GM21737 (cell line): Measurements from ENCODE around the gene STK16.
A peak's percentile ranks its signal among the peaks of the same experiment; 100 is the strongest.
"Not testable (repeated sequence)": the region's sequence is repeated elsewhere in the genome, so short reads cannot be mapped to it uniquely, and the experiment has no call there.

ENCODE experiments used
- ATAC-seq: cut with Tn5 transposase; IDR thresholded peaks from one replicate; pipeline ENCODE4 v1.9.1; 2021; ENCODE audit warnings: mild to moderate bottlenecking, moderate library complexity; ENCODE audit not compliant: unreplicated experiment

The STK16 gene

GRCh38 chr2:219286436-219287115 lies 41.3 kb downstream of the STK16 start:
- no peak for ATAC-seq

GRCh38 chr2:219287116-219287440 lies 41.8 kb downstream of the STK16 start:
- not testable (repeated sequence) for ATAC-seq

- ATAC-seq = no peak
Measured at GRCh38 chr2:219287580-219288265, 42.4 kb downstream of the STK16 start.

GRCh38 chr2:219289195-219289536 lies 43.9 kb downstream of the STK16 start:
- no peak for ATAC-seq

GRCh38 chr2:219289537-219290361 lies 44.5 kb downstream of the STK16 start:
- no peak for ATAC-seq

GRCh38 chr2:219290381-219291171 lies 45.3 kb downstream of the STK16 start:
- ATAC-seq = no peak

- no peak for ATAC-seq
Measured at GRCh38 chr2:219291394-219291793, 46.1 kb downstream of the STK16 start.

- no peak for ATAC-seq
Measured at GRCh38 chr2:219291910-219292490, 46.7 kb downstream of the STK16 start.

GRCh38 chr2:219292616-219293015 lies 47.3 kb downstream of the STK16 start:
- no peak for ATAC-seq

- ATAC-seq = no peak
Measured at GRCh38 chr2:219293736-219294231, 48.5 kb downstream of the STK16 start.

GRCh38 chr2:219294356-219295351 lies 49.4 kb downstream of the STK16 start:
- ATAC-seq = peak; percentile 95

GRCh38 chr2:219296142-219296541 lies 50.9 kb downstream of the STK16 start:
- ATAC-seq = no peak

GRCh38 chr2:219296631-219297391 lies 51.5 kb downstream of the STK16 start:
- ATAC-seq = no peak

- no peak for ATAC-seq
Measured at GRCh38 chr2:219297766-219298456, 52.6 kb downstream of the STK16 start.

- ATAC-seq = no peak
Measured at GRCh38 chr2:219298759-219299371, 53.6 kb downstream of the STK16 start.

GRCh38 chr2:219299372-219299760 lies 54.1 kb downstream of the STK16 start:
- no peak for ATAC-seq
